T-helper 2 cell (primary cell): ENCODE measurements around the gene FAM120B.

Experiments
- DNase-seq, 5 experiments: peaks; one replicate each; pipeline versions ENCODE4 v3.0.0 to v3.0.0-alpha.2; 2012 to 2022

Gene FAM120B

GRCh38 chr6:170447561-170447930, 141.0 kb downstream of the FAM120B start:
- DNase-seq: no peak

DNA sequence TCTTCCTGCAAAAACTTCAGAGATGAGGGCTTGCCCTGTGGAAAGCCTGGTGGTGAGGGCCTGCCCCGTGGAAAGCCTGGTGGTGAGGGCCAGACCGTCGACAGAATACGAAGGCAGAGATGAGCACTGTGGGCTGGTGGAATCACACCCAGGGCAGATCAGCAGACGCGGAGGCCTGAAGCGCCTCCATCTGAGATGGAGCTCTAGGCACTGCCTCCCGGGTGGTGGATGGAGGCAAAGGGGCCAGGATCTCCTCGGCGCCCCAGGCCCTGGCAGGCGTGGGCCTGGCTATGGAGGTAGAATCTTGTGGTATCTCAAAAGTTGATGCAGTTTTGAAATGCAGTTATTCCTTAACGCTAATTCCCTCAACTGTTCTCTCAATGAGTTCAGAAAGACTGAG, 141.8 kb downstream of the FAM120B start:
- no peak for DNase-seq

GRCh38 chr6:170448751-170449630, 142.4 kb downstream of the FAM120B start:
- DNase-seq: no peak

DNA sequence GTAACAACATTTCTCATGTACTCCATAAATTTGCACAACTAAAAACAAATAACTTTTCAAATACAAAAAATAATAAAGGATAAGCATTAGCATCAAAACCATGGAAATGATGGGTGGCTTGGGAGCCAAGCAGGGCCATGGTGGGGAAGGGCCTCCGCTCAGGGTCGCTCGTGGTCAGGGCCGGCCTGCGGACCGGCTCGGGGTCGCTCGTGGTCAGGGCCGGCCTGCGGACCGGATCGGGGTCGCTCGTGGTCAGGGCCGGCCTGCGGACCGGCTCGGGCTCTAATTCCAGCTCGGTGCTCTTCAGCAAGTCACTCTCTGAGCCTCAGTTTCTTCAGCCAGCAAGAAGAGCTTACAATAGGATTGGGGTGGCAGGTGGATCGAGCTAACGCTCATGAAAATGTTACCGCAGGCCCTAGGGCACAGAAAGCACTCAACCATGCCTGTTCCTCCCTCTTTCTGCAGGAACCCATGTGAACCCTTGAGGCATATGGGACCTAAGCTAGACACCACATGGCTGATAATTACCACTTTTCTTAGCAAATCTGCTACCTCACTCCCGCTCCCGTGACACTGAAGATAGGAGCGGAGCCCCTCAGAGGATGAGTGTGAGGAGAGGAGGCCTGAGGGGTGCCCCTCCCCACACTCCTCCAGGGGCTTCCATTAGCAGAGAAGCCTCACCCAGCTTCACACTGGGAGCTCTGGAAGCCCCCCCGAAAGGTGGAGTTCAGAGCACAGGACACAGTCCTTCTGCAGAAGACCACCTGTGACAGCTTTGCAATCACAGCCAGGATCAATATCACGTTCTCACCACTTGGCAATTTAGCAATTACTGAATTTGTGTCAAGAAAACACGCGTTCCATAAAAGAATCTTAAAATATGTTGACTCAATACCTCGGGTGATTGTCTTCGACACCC, 143.5 kb downstream of the FAM120B start:
- peak in 1 of 5 experiments; percentile 13 for DNase-seq

DNA sequence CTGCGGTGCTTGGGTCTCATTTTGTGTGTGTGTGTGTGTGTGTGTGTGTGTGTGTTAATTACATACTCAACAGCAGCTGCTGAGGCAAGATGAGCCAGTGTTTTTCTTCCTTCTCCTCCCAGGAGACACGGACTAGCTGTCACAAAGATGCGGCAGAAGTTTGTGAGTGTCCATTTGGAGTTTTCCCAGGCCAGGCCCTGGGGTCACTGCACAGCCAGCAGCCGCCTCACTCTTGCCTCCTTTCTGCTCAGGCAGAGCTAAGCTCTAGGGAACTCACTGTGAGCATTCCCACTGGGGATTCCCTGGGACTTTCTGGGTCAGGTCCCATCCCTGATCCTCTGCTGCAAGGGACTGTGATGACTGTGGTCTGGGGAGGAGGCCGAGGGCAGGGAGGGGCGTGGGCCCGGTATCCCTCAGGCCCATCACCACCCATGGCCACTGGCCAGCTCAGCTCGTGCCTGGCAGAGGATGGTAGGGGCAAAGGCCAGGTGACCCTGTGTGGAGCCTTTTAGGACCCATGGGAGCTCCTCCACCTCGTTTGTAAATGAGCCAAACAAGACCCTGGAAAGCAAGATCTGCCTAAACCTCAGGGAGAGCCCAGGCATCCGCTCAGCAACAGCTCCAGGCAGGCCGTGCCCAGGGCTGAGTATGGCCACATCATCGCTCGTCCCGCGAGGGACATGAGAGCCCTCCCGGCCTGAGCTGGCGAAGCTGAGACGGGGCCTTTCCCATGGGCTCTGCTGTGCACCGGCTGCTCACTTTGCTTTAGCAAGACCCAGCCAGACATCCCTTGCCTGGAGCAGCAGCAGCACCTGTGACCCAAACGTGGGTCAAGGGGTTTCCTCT, 144.6 kb downstream of the FAM120B start:
- no peak for DNase-seq

DNA sequence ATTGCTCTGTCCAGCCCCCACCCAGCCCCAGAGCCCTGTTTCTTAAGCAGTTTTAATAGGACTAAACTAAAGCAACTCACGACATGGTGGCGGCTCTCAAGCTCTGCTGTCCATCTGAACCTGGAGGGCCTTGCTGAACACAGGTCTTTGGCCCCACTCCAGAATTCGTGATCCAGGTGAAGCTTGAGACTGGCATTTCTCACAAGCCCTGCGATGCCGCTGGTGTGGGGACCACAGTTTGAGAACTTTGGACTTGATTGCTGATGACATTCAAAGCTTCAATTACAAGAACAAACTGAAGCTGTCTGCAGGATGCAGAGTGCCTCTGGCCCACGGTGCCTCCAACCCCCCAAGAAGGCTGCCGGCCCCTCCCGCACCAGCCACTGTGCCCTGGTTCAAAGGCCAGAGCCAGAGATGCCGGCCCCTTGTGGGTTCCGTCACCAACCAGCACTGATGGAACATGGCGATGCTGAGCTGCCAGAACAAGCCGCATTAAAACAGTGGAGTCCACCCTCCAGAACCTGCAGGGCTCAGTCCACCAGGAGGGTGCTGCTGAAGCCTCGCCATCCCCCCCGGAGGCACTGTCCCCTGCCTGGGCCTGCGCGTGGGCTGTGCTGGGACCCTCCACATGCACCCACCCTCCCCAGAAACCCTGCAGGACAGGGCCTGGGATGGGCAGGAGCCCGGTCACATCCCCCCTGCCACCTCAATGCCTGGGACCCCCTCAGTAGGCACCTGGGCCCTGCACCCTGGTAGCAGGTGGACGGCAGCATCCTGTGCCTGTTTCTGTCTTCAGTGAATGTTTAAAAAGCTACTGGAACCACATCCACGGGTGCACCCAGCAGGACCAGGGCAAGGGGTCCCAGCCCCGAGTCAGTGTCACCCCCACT, 145.4 kb downstream of the FAM120B start:
- DNase-seq: no peak

DNA sequence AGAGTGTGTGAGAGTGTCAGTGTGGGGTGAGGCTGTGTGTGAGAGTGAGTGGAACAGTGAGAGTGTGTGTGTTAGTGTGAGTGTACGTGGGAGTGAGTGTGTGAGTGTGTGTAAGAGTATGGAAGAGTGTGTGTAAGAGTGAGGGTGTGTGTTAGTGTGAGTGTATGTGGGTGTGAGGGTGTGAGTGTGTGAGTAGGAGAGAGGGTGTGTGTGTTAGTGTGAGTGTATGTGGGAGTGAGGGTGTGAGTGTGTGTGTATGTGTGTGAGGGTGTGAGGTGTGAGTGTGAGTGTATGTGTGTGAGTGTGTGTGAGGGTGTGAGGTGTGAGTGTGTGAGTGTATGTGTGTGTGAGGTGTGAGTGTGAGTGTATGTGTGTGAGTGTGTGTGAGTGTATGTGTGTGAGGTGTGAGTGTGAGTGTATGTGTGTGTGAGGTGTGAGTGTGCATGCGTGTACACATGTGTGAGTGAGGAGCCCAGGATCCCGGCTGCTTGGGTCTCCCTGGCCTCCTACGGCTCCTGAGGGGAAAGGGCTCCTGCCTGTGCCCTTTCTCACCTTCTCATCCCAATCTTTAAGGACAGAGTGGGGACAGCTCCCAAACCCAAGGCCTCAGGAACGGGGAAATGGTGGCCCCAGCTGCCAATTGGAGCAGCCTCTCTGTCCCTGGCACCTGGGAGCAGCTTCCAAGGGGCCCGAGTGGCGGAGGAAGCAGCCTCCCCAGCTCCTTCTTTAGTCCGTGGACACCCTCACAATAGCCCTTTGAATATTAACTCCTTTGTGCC, 146.4 kb downstream of the FAM120B start:
- DNase-seq: no peak

- no peak for DNase-seq
Observed at GRCh38 chr6:170453586-170454511, 147.3 kb downstream of the FAM120B start.

- no peak for DNase-seq
Observed at GRCh38 chr6:170454512-170455285, 148.1 kb downstream of the FAM120B start.

- DNase-seq: no peak
Observed at GRCh38 chr6:170455335-170455979, 148.9 kb downstream of the FAM120B start.

DNA sequence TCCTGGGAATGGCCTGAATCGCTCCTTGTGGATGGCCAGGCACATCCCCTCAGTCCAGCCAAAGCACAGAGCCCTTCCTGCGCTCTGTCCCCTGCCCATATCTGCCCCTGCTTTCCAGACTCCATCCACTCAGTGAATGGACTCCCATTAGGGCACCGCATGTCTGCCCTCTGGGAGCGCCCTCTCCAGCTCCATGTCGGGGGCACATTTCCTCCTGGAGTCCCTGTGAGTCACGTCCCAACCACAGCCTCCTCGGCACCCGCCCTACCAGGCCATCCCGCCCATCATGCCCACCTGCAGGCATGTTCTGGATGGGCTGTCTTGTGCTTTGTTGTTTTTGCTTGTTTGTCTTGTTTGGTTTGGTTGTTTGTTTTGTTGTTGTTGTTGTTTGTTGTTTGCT, 149.8 kb downstream of the FAM120B start:
- DNase-seq: no peak
